Measurements from ENCODE around the gene POGZ. TPM values are rescaled to one million over a fixed set of nuclear protein-coding genes. Genes with fewer than 3 reads are reported as not detected.

Gene POGZ
- total RNA-seq, 2 donors from 2014 or later = 34.5 to 126 TPM

- intact Hi-C loops (cut with DNase I) = no loop called here
- Histone ChIP-seq H3K4me1 (replicated peaks) (no peaks in the 10 kb centered on the region), H3K27ac (no peak overlapping the region), H3K36me3 (no peaks in the 10 kb centered on the region), H3K27me3 (replicated peaks; ENCODE audit: insufficient read depth) (no peaks in the 10 kb centered on the region), H3K4me3 (no peak overlapping the region), H3K9me3 (no peaks in the 10 kb centered on the region)
- DNase-seq (ENCODE audit: low spot score) = no peak
- 13% methylated on average over 1 of the region's 1 CpG for WGBS
- TF ChIP-seq POLR2A (IDR thresholded peaks at IDR 0.05) (no peak), POLR2AphosphoS5 (IDR thresholded peaks at IDR 0.05) (no peak), CTCF (IDR thresholded peaks at IDR 0.05) (no peak)
Observed at GRCh38 chr1:151492120-151492519, 32.8 kb upstream of the POGZ start.

- Histone ChIP-seq H3K36me3 (no peaks in the 10 kb centered on the region), H3K27me3 (replicated peaks; ENCODE audit: insufficient read depth) (no peaks in the 10 kb centered on the region), H3K27ac (no peak overlapping the region), H3K4me3 (no peak overlapping the region), H3K4me1 (replicated peaks) (no peaks in the 10 kb centered on the region), H3K9me3 (no peaks in the 10 kb centered on the region)
- no peak for TF ChIP-seq CTCF (IDR thresholded peaks at IDR 0.05)
- TF ChIP-seq POLR2AphosphoS5 (IDR thresholded peaks at IDR 0.05) = no peak
- TF ChIP-seq POLR2A (IDR thresholded peaks at IDR 0.05) = no peak
- 78% methylated on average over 5 of the region's 5 CpGs for WGBS
- intact Hi-C loops (cut with DNase I) = no loop called here
- DNase-seq (ENCODE audit: low spot score) = no peak
Observed at GRCh38 chr1:151491641-151492040, 32.3 kb upstream of the POGZ start.

GRCh38 chr1:151486557-151486956 is 27.3 kb upstream of the POGZ start:
- Histone ChIP-seq H3K4me3 (no peak overlapping the region), H3K9me3 (no peaks in the 10 kb centered on the region), H3K4me1 (replicated peaks) (no peaks in the 10 kb centered on the region), H3K36me3 (no peaks in the 10 kb centered on the region), H3K27ac (no peak overlapping the region), H3K27me3 (replicated peaks; ENCODE audit: insufficient read depth) (no peaks in the 10 kb centered on the region)
- intact Hi-C loops (cut with DNase I) = no loop called here
- DNase-seq (ENCODE audit: low spot score) = no peak
- TF ChIP-seq CTCF (IDR thresholded peaks at IDR 0.05) (no peak), POLR2A (IDR thresholded peaks at IDR 0.05) (no peak), POLR2AphosphoS5 (IDR thresholded peaks at IDR 0.05) (no peak)
- 88% methylated on average over 1 of the region's 1 CpG for WGBS

- Histone ChIP-seq H3K9me3 (no peaks in the 10 kb centered on the region), H3K4me1 (replicated peaks) (no peaks in the 10 kb centered on the region), H3K27me3 (replicated peaks; ENCODE audit: insufficient read depth) (no peaks in the 10 kb centered on the region), H3K36me3 (no peaks in the 10 kb centered on the region), H3K27ac (no peak overlapping the region), H3K4me3 (no peak overlapping the region)
- WGBS = 67% methylated on average over 5 of the region's 5 CpGs
- no peak for DNase-seq (ENCODE audit: low spot score)
- TF ChIP-seq CTCF (IDR thresholded peaks at IDR 0.05) (no peak), POLR2A (IDR thresholded peaks at IDR 0.05) (no peak), POLR2AphosphoS5 (IDR thresholded peaks at IDR 0.05) (no peak)
- intact Hi-C loops (cut with DNase I) = no loop called here
Observed at GRCh38 chr1:151485685-151486255, 26.5 kb upstream of the POGZ start.

GRCh38 chr1:151482017-151482416 is 22.7 kb upstream of the POGZ start:
- Histone ChIP-seq H3K4me3 (no peak overlapping the region), H3K9me3 (no peaks in the 10 kb centered on the region), H3K4me1 (replicated peaks) (no peaks in the 10 kb centered on the region), H3K36me3 (no peaks in the 10 kb centered on the region), H3K27me3 (replicated peaks; ENCODE audit: insufficient read depth) (no peaks in the 10 kb centered on the region), H3K27ac (no peak overlapping the region)
- WGBS = 100% methylated on average over 1 of the region's 1 CpG
- no peak for DNase-seq (ENCODE audit: low spot score)
- TF ChIP-seq CTCF (IDR thresholded peaks at IDR 0.05) (no peak), POLR2AphosphoS5 (IDR thresholded peaks at IDR 0.05) (no peak), POLR2A (IDR thresholded peaks at IDR 0.05) (no peak)
- intact Hi-C loops (cut with DNase I) = no loop called here

All from prostate gland (tissue), 2 donors.